K562 (cell line): ENCODE measurements around the gene RC3H2. TPM values are rescaled to one million over a fixed set of nuclear protein-coding genes. Genes with fewer than 3 reads are reported as not detected.

Experiments used
- ARNT ChIP-seq, 2 experiments: fragments of 450-650 bp; IDR thresholded peaks; 2 replicates each; pipeline ENCODE4 v1.6.1; 2016; ENCODE audit warnings: mild to moderate bottlenecking in 1 of 2
- CHD2 ChIP-seq: IDR thresholded peaks from 2 replicates; pipeline ENCODE4 v1.6.1; 2011; ENCODE audit warnings: low read depth, low read length
- FOXK1 ChIP-seq: sonication (generic); formaldehyde crosslinking; IDR thresholded peaks from 2 replicates; pipeline ENCODE4 v1.8.0; 2022; ENCODE audit warnings: missing genetic modification reagents, mild to moderate bottlenecking, borderline replicate concordance
- HMGXB4 ChIP-seq: sonication (generic); formaldehyde crosslinking; IDR thresholded peaks from 2 replicates; pipeline ENCODE4 v1.8.1; 2023; ENCODE audit warnings: mild to moderate bottlenecking, missing genetic modification reagents
- MAZ ChIP-seq, 2 experiments: fragments of 450-650 bp in 1 of 2; sonication (generic) in 1 of 2; formaldehyde crosslinking; IDR thresholded peaks in 1 of 2; conservative IDR thresholded peaks in 1 of 2; 2 replicates each; pipeline versions ENCODE4 v1.4.0 to v1.5.0; 2020; ENCODE audit warnings: mild to moderate bottlenecking in 1 of 2, missing genetic modification reagents in 1 of 2
- POLR2G ChIP-seq: fragments of 200-400 bp; formaldehyde crosslinking; IDR thresholded peaks from 2 replicates; pipeline ENCODE4 v1.6.1; 2017; ENCODE audit warnings: low read depth, mild to moderate bottlenecking, antibody characterized with exemption, low read length, moderate library complexity
- SRSF7 ChIP-seq: fragments of 200-400 bp; formaldehyde crosslinking; optimal IDR thresholded peaks from 2 replicates; pipeline ENCODE3; 2017; ENCODE audit warnings: mild to moderate bottlenecking, low read depth, low read length
- TAF1 ChIP-seq: IDR thresholded peaks from 2 replicates; pipeline ENCODE4 v1.6.1; 2011; ENCODE audit warnings: mild to moderate bottlenecking, low read length, moderate library complexity; ENCODE audit not compliant: insufficient read depth, control insufficient read depth, severe bottlenecking; ENCODE audit errors: extremely low read depth
- ZBTB2 ChIP-seq: fragments of 450-650 bp; IDR thresholded peaks from 2 replicates; pipeline ENCODE4 v1.6.1; 2016; ENCODE audit warnings: antibody characterized with exemption
- ZMIZ1 ChIP-seq, 2 experiments: fragments of 150-350 bp in 1 of 2; IDR thresholded peaks; 2 replicates each; pipeline ENCODE4 v1.6.1; 2012 to 2016; ENCODE audit warnings: low read depth in 2 of 2, low read length in 2 of 2, mild to moderate bottlenecking in 1 of 2, moderate library complexity in 1 of 2
- ZNF140 ChIP-seq: fragments of 250-450 bp; sonication (Bioruptor Pico); IDR thresholded peaks from 2 replicates; pipeline ENCODE4 v1.8.0; 2021; ENCODE audit warnings: moderate library complexity, mild to moderate bottlenecking, inconsistent platforms
- ZNF551 ChIP-seq: fragments of 250-450 bp; sonication (Bioruptor Pico); IDR thresholded peaks from 2 replicates; pipeline ENCODE4 v1.5.0; 2021; ENCODE audit warnings: mild to moderate bottlenecking, moderate library complexity
- ZSCAN32 ChIP-seq: fragments of 450-650 bp; formaldehyde crosslinking; IDR thresholded peaks from 2 replicates; pipeline ENCODE4 v1.4.0; 2020; ENCODE audit warnings: mild to moderate bottlenecking, moderate library complexity
- polyA plus RNA-seq, 8 experiments: library from polyadenylated mRNA; depleted of rRNA in 4 of 8; stranded (reverse) in 5 of 8; unstranded in 3 of 8; fragments of >200 nt; fragmentation: Nextera tagmentation in 2 of 8; fragmentation: Illumina TruSeq in 1 of 8; extraction: Ambion mirVana in 2 of 8; extraction: Trizol in 1 of 8; gene quantifications; 2 replicates each; pipeline versions ENCODE4 v1.2.1 to v1.2.3, GENCODE V29; 2011 to 2014; ENCODE audit warnings: inconsistent platforms in 1 of 8, missing spikeins in 1 of 8
- total RNA-seq, 7 experiments: library from RNA; depleted of rRNA in 6 of 7; stranded (reverse); fragments of >200 nt in 6 of 7; fragmentation: Illumina TruSeq in 2 of 7; extraction: Trizol in 2 of 7; gene quantifications; 2 replicates each; pipeline versions ENCODE4 v1.2.1 to v1.2.3, GENCODE V29; 2011 to 2021; ENCODE audit warnings: low replicate concordance in 1 of 7

The RC3H2 gene
- total and polyA plus RNA-seq, 9 of the 15 experiments (the other 6 are each of a cell fraction or from before 2014, with no cell fraction given): 5.6 to 35.4 (median 18.6) TPM

GRCh38 chr9:122912964-122913673 is 8.0 kb upstream of the RC3H2 start, which contains the start of gene ZBTB6 (continued):
- TF ChIP-seq HMGXB4 (CRISPR knock-in tag) (no peak), ARNT (IDR thresholded peaks at IDR 0.05) (no peak), ZSCAN32 (no peak), ZBTB2 (no peak), MAZ (CRISPR knock-in tag; conservative IDR thresholded peaks at IDR 0.05 in 1 of 2, IDR thresholded peaks at IDR 0.05 in 1 of 2) (peak in 1 of 2 experiments; percentile 69; a peak in 1 of 4 replicates), ZMIZ1 (IDR thresholded peaks at IDR 0.05; ENCODE audit: low read depth in 2 of 2, low read length in 2 of 2) (no peak), ZNF140 (CRISPR knock-in tag) (no peak), TAF1 (peak; percentile 80), POLR2G (peak; percentile 73), ZNF551 (CRISPR knock-in tag) (no peak), CHD2 (peak; percentile 72; the same call in 1 of the 2 replicates), FOXK1 (CRISPR knock-in tag) (no peak; the same call in 1 of the 2 replicates), SRSF7 (no peak)
